Osteoblast (primary cell): ENCODE results near the gene GRHL3. TPM values are rescaled to one million over a fixed set of nuclear protein-coding genes. Genes with fewer than 3 reads are reported as not detected.

ENCODE experiments used
- DNase-seq: peaks from one replicate; pipeline ENCODE4 v3.0.0; 2011; ENCODE audit warnings: low spot score, mixed read lengths; ENCODE audit not compliant: insufficient read length; ENCODE audit errors: missing footprints
- H2AFZ ChIP-seq: 2 replicates; pipeline ENCODE4 v1.6.0; 2011; ENCODE audit warnings: mild to moderate bottlenecking, low read length
- H3K27ac ChIP-seq: 2 replicates; pipeline ENCODE4 v1.5.1; 2011; ENCODE audit warnings: mild to moderate bottlenecking, low read depth, low read length, moderate library complexity
- H3K27me3 ChIP-seq: 2 replicates; pipeline ENCODE4 v1.6.0; 2012; ENCODE audit warnings: mild to moderate bottlenecking, control low read depth, inconsistent platforms, low read length, moderate library complexity; ENCODE audit not compliant: insufficient read depth
- H3K36me3 ChIP-seq: 2 replicates; pipeline ENCODE4 v1.5.1; 2011; ENCODE audit warnings: mild to moderate bottlenecking, low read length, control low read depth, moderate library complexity; ENCODE audit not compliant: insufficient read depth
- H3K4me1 ChIP-seq: 2 replicates; pipeline ENCODE4 v1.5.1; 2011; ENCODE audit warnings: mild to moderate bottlenecking, low read length, control low read depth, moderate library complexity; ENCODE audit not compliant: insufficient read depth
- H3K4me2 ChIP-seq: 2 replicates; pipeline ENCODE4 v1.6.0; 2011; ENCODE audit warnings: mild to moderate bottlenecking, low read length; ENCODE audit not compliant: insufficient read depth
- H3K4me3 ChIP-seq: fragments of 200-600 bp; sonication (generic); 3 replicates; pipeline ENCODE4 v1.5.1; 2012; ENCODE audit warnings: mild to moderate bottlenecking, low read length, inconsistent platforms; ENCODE audit not compliant: insufficient read depth
- H3K79me2 ChIP-seq: 2 replicates; pipeline ENCODE4 v1.6.0; 2012; ENCODE audit warnings: mild to moderate bottlenecking, low read length, control low read depth, inconsistent platforms; ENCODE audit not compliant: insufficient read depth
- H3K9me3 ChIP-seq: 2 replicates; pipeline ENCODE4 v1.5.1; 2011; ENCODE audit warnings: low read depth, low read length, control low read depth
- H4K20me1 ChIP-seq: 2 replicates; pipeline ENCODE4 v1.6.0; 2012; ENCODE audit warnings: mild to moderate bottlenecking, low read length, control low read depth; ENCODE audit not compliant: insufficient read depth
- CTCF ChIP-seq: IDR thresholded peaks from 2 replicates; pipeline ENCODE4 v1.5.1; 2011; ENCODE audit warnings: mild to moderate bottlenecking, low read depth, low read length, moderate library complexity; ENCODE audit errors: extremely low read depth
- total RNA-seq: library from RNA; depleted of rRNA; stranded (reverse); fragments of >200 nt; gene quantifications from 2 replicates; pipeline ENCODE4 v1.2.3, GENCODE V29; 2012

The GRHL3 gene
- total RNA-seq, 1 donor = not detected

- no peaks in the 10 kb centered on the region for H4K20me1 ChIP-seq
- no peaks in the 10 kb centered on the region for H3K79me2 ChIP-seq
- H3K4me3 ChIP-seq = no peak overlapping the region
- H3K36me3 ChIP-seq = no peaks in the 10 kb centered on the region
- peaks cover 8% of the 10 kb centered on the region for H3K27me3 ChIP-seq
- DNase-seq = no peak
- H3K27ac ChIP-seq = peak overlapping the region; percentile 72
- no peak for TF ChIP-seq CTCF
- H3K4me2 ChIP-seq = peak overlapping the region; percentile 72
- no peak overlapping the region for H2AFZ ChIP-seq
- H3K9me3 ChIP-seq = no peaks in the 10 kb centered on the region
- peaks cover 28% of the 10 kb centered on the region for H3K4me1 ChIP-seq
Measured at GRCh38 chr1:24293392-24294227, 25.5 kb upstream of the GRHL3 start.

GRCh38 chr1:24294228-24294672, 24.9 kb upstream of the GRHL3 start:
- H3K27ac ChIP-seq = peak overlapping the region; percentile 72
- peak overlapping the region; percentile 72 for H3K4me2 ChIP-seq
- no peaks in the 10 kb centered on the region for H3K79me2 ChIP-seq
- TF ChIP-seq CTCF = no peak
- no peaks in the 10 kb centered on the region for H3K36me3 ChIP-seq
- peaks cover 23% of the 10 kb centered on the region for H3K4me1 ChIP-seq
- H3K27me3 ChIP-seq = peaks cover 14% of the 10 kb centered on the region
- no peaks in the 10 kb centered on the region for H3K9me3 ChIP-seq
- peak overlapping the region; percentile 26 for H3K4me3 ChIP-seq
- DNase-seq = peak; percentile 79
- H4K20me1 ChIP-seq = no peaks in the 10 kb centered on the region
- peak overlapping the region; percentile 78 for H2AFZ ChIP-seq

GRCh38 chr1:24294716-24295371, 24.3 kb upstream of the GRHL3 start:
- H3K27me3 ChIP-seq = peaks cover 14% of the 10 kb centered on the region
- H3K4me1 ChIP-seq = peaks cover 17% of the 10 kb centered on the region
- H4K20me1 ChIP-seq = no peaks in the 10 kb centered on the region
- H3K36me3 ChIP-seq = no peaks in the 10 kb centered on the region
- TF ChIP-seq CTCF = peak; percentile 21
- H3K4me3 ChIP-seq = peak overlapping the region; percentile 26
- peak overlapping the region; percentile 72 for H3K4me2 ChIP-seq
- peak overlapping the region; percentile 72 for H3K27ac ChIP-seq
- no peaks in the 10 kb centered on the region for H3K79me2 ChIP-seq
- no peaks in the 10 kb centered on the region for H3K9me3 ChIP-seq
- H2AFZ ChIP-seq = peak overlapping the region; percentile 78
- no peak for DNase-seq

GRCh38 chr1:24295535-24295934, 23.6 kb upstream of the GRHL3 start:
- H3K4me3 ChIP-seq = no peak overlapping the region
- H3K4me2 ChIP-seq = no peak overlapping the region
- no peaks in the 10 kb centered on the region for H3K9me3 ChIP-seq
- no peaks in the 10 kb centered on the region for H3K36me3 ChIP-seq
- peaks cover 14% of the 10 kb centered on the region for H3K27me3 ChIP-seq
- H3K79me2 ChIP-seq = no peaks in the 10 kb centered on the region
- DNase-seq = no peak
- TF ChIP-seq CTCF = no peak
- H3K4me1 ChIP-seq = peaks cover 15% of the 10 kb centered on the region
- H4K20me1 ChIP-seq = no peaks in the 10 kb centered on the region
- no peak overlapping the region for H2AFZ ChIP-seq
- no peak overlapping the region for H3K27ac ChIP-seq
